G401 (cell line): ENCODE measurements around the gene ARID4A. TPM values are rescaled to one million over a fixed set of nuclear protein-coding genes. Genes with fewer than 3 reads are reported as not detected.
"Not testable (repeated sequence)": the region's sequence is repeated elsewhere in the genome, so short reads cannot be mapped to it uniquely, and the experiment has no call there.

Experiments
- DNase-seq: peaks from one replicate; pipeline ENCODE4 v3.0.0-alpha.2; 2015; ENCODE audit warnings: low spot score
- in situ Hi-C: cut with HindIII; loops from 2 replicates; pipeline ENCODE4 v1.10.0; 2016; ENCODE audit warnings: low sequenced_read_pairs, mixed read lengths
- total RNA-seq: library from RNA; depleted of rRNA; stranded (reverse); fragments of >200 nt; shearing (Covaris generic); gene quantifications from 2 replicates; pipeline ENCODE4 v1.2.3, GENCODE V29; 2014

The ARID4A gene
- total RNA-seq, 1 experiment from 2014 or later, result 6.9 TPM

GRCh38 chr14:58353516-58354299 is 55.4 kb downstream of the ARID4A start:
- in situ Hi-C loops, result no loop called here
- no peak for DNase-seq

GRCh38 chr14:58354808-58355207 is 56.5 kb downstream of the ARID4A start:
- no peak for DNase-seq
- in situ Hi-C loops, result no loop called here

- DNase-seq, result no peak
- in situ Hi-C loops, result no loop called here
Measured at GRCh38 chr14:58356268-58356667, 57.9 kb downstream of the ARID4A start.

GRCh38 chr14:58362272-58362671 is 63.9 kb downstream of the ARID4A start:
- DNase-seq, in situ Hi-C loops: not testable (repeated sequence)

- peak; percentile 78 for DNase-seq
- in situ Hi-C loops, result no loop called here
Measured at GRCh38 chr14:58362798-58363412, 64.5 kb downstream of the ARID4A start.

GRCh38 chr14:58364316-58364715 is 66.0 kb downstream of the ARID4A start:
- in situ Hi-C loops, result no loop called here
- DNase-seq, result no peak

GRCh38 chr14:58367296-58367695 is 68.9 kb downstream of the ARID4A start:
- in situ Hi-C loops, result no loop called here
- DNase-seq, result no peak

- DNase-seq, result no peak
- in situ Hi-C loops, result no loop called here
Measured at GRCh38 chr14:58368956-58369355, 70.6 kb downstream of the ARID4A start.

- in situ Hi-C loops, result no loop called here
Measured at GRCh38 chr14:58376791-58377190, 78.4 kb downstream of the ARID4A start.

GRCh38 chr14:58390830-58391229 is 92.5 kb downstream of the ARID4A start:
- in situ Hi-C loops, result no loop called here
- no peak for DNase-seq

More at GRCh38 chr14:58376791-58377190, 78.4 kb downstream of the ARID4A start:
- no peak for DNase-seq

GRCh38 chr14:58395562-58395811 is 97.1 kb downstream of the ARID4A start:
- in situ Hi-C loops, result no loop called here

GRCh38 chr14:58395812-58396788 is 97.7 kb downstream of the ARID4A start, which contains the start of gene TOMM20L:
Gene TOMM20L (plus strand): TSS chr14:58395930. CDS start chr14:58395958, 28 bp downstream.
- in situ Hi-C loops, result no loop called here

More at GRCh38 chr14:58395562-58395811, 97.1 kb downstream of the ARID4A start:
- DNase-seq, result no peak

GRCh38 chr14:58397156-58397555 is 98.8 kb downstream of the ARID4A start:
- in situ Hi-C loops, result no loop called here
- DNase-seq, result no peak

More at GRCh38 chr14:58395812-58396788, 97.7 kb downstream of the ARID4A start, which contains the start of gene TOMM20L:
- peak; percentile 50 for DNase-seq

- in situ Hi-C loops, result no loop called here
- no peak for DNase-seq
Measured at GRCh38 chr14:58398495-58398894, 100.1 kb downstream of the ARID4A start.

GRCh38 chr14:58398895-58399294 is 100.5 kb downstream of the ARID4A start:
- in situ Hi-C loops, result no loop called here
- no peak for DNase-seq

- no peak for DNase-seq
- in situ Hi-C loops, result no loop called here
Measured at GRCh38 chr14:58401587-58401986, 103.2 kb downstream of the ARID4A start.

GRCh38 chr14:58408681-58409215 is 110.4 kb downstream of the ARID4A start:
- no peak for DNase-seq
- in situ Hi-C loops, result no loop called here

- in situ Hi-C loops, result no loop called here
- no peak for DNase-seq
Measured at GRCh38 chr14:58414845-58415244, 116.5 kb downstream of the ARID4A start.
